SU-DHL-6 (cell line): ENCODE data around the gene ZBTB17.

Experiments
- EZH2phosphoT487 ChIP-seq: fragments of 200-600 bp; sonication (generic), shearing (Covaris generic); conservative IDR thresholded peaks from 2 replicates; pipeline ENCODE4 v1.6.1; 2018; ENCODE audit warnings: mild to moderate bottlenecking, antibody characterized with exemption, low read length, moderate library complexity, mixed read lengths
- TF ChIP-seq, protein P1 (sequence below): fragments of 200-600 bp; sonication (generic); IDR thresholded peaks from one replicate; pipeline ENCODE4 v1.5.1; 2017; ENCODE audit warnings: antibody characterized with exemption, mild to moderate bottlenecking, low read length, moderate library complexity; ENCODE audit not compliant: insufficient read depth, poor library complexity, severe bottlenecking

DNA sequence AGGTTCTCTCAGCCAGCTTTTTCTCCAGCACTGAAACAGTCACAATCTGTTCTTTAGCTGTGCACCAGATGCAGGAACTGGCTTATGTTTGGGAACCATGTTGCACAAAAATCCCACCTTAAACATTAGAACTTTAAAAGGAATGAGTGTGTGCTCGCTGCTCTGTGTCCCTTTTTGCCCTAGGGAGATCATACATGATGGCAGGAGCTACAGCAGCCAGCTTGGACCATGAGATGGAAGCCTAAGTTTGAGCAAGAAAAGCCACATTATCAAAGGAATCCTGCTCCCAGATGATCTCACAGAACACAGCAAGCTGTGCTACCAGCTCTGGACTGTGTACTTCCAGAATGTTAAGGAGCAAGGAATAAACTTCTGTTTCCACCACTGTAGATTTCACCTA is 3.5 kb downstream of the ZBTB17 start:
- TF ChIP-seq, protein P1, sequence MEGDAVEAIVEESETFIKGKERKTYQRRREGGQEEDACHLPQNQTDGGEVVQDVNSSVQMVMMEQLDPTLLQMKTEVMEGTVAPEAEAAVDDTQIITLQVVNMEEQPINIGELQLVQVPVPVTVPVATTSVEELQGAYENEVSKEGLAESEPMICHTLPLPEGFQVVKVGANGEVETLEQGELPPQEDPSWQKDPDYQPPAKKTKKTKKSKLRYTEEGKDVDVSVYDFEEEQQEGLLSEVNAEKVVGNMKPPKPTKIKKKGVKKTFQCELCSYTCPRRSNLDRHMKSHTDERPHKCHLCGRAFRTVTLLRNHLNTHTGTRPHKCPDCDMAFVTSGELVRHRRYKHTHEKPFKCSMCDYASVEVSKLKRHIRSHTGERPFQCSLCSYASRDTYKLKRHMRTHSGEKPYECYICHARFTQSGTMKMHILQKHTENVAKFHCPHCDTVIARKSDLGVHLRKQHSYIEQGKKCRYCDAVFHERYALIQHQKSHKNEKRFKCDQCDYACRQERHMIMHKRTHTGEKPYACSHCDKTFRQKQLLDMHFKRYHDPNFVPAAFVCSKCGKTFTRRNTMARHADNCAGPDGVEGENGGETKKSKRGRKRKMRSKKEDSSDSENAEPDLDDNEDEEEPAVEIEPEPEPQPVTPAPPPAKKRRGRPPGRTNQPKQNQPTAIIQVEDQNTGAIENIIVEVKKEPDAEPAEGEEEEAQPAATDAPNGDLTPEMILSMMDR: no peak
- TF ChIP-seq EZH2phosphoT487: no peak
